Measurements from ENCODE around the gene SPRR2A. TPM values are rescaled to one million over a fixed set of nuclear protein-coding genes. Genes with fewer than 3 reads are reported as not detected.
"Not testable (repeated sequence)": the region's sequence is repeated elsewhere in the genome, so short reads cannot be mapped to it uniquely, and the experiment has no call there.

SPRR2A gene
- total RNA-seq, 1 donor, result not detected

- no peaks in the 10 kb centered on the region for H3K4me1 ChIP-seq (ENCODE audit: insufficient read depth, low read length)
- TF ChIP-seq CTCF (IDR thresholded peaks at IDR 0.05; ENCODE audit: extremely low read depth, low read depth, low read length), result no peak
- H3K79me2 ChIP-seq (ENCODE audit: insufficient read depth, low read length), result no peaks in the 10 kb centered on the region
- DNase-seq (ENCODE audit: insufficient read length, low spot score, missing footprints), result no peak
- no peaks in the 10 kb centered on the region for H3K27me3 ChIP-seq (ENCODE audit: insufficient read depth, low read length)
- no peak overlapping the region for H2AFZ ChIP-seq (ENCODE audit: low read length)
- no peak overlapping the region for H3K4me2 ChIP-seq (ENCODE audit: insufficient read depth, low read length)
- no peaks in the 10 kb centered on the region for H3K9me3 ChIP-seq (ENCODE audit: low read depth, low read length)
- H3K36me3 ChIP-seq (ENCODE audit: insufficient read depth, low read length), result no peaks in the 10 kb centered on the region
- H3K4me3 ChIP-seq (ENCODE audit: insufficient read depth, low read length), result no peak overlapping the region
- no peak overlapping the region for H3K27ac ChIP-seq (ENCODE audit: low read depth, low read length)
- no peaks in the 10 kb centered on the region for H4K20me1 ChIP-seq (ENCODE audit: insufficient read depth, low read length)
Observed at GRCh38 chr1:153024413-153024812, 32.9 kb downstream of the SPRR2A start.

GRCh38 chr1:153023109-153023508, 34.2 kb downstream of the SPRR2A start:
- Histone ChIP-seq H3K27me3 (ENCODE audit: insufficient read depth, low read length) (no peaks in the 10 kb centered on the region), H4K20me1 (ENCODE audit: insufficient read depth, low read length) (no peaks in the 10 kb centered on the region), H3K4me1 (ENCODE audit: insufficient read depth, low read length) (no peaks in the 10 kb centered on the region), H2AFZ (ENCODE audit: low read length) (no peak overlapping the region), H3K4me2 (ENCODE audit: insufficient read depth, low read length) (no peak overlapping the region), H3K9me3 (ENCODE audit: low read depth, low read length) (no peaks in the 10 kb centered on the region), H3K4me3 (ENCODE audit: insufficient read depth, low read length) (no peak overlapping the region), H3K27ac (ENCODE audit: low read depth, low read length) (no peak overlapping the region), H3K79me2 (ENCODE audit: insufficient read depth, low read length) (no peaks in the 10 kb centered on the region), H3K36me3 (ENCODE audit: insufficient read depth, low read length) (no peaks in the 10 kb centered on the region)
- no peak for TF ChIP-seq CTCF (IDR thresholded peaks at IDR 0.05; ENCODE audit: extremely low read depth, low read depth, low read length)
- DNase-seq (ENCODE audit: insufficient read length, low spot score, missing footprints), result no peak

GRCh38 chr1:153022340-153022739, 35.0 kb downstream of the SPRR2A start:
- not testable (repeated sequence) for H3K79me2 ChIP-seq (ENCODE audit: insufficient read depth, low read length); DNase-seq (ENCODE audit: insufficient read length, low spot score, missing footprints); H3K27ac ChIP-seq (ENCODE audit: low read depth, low read length); H3K4me2 ChIP-seq (ENCODE audit: insufficient read depth, low read length); H3K27me3 ChIP-seq (ENCODE audit: insufficient read depth, low read length); H2AFZ ChIP-seq (ENCODE audit: low read length); H3K4me3 ChIP-seq (ENCODE audit: insufficient read depth, low read length); H3K36me3 ChIP-seq (ENCODE audit: insufficient read depth, low read length); H3K4me1 ChIP-seq (ENCODE audit: insufficient read depth, low read length); H4K20me1 ChIP-seq (ENCODE audit: insufficient read depth, low read length); H3K9me3 ChIP-seq (ENCODE audit: low read depth, low read length)

GRCh38 chr1:153021829-153022228, 35.5 kb downstream of the SPRR2A start:
- H4K20me1 ChIP-seq (ENCODE audit: insufficient read depth, low read length); H3K4me1 ChIP-seq (ENCODE audit: insufficient read depth, low read length); H3K36me3 ChIP-seq (ENCODE audit: insufficient read depth, low read length); H3K79me2 ChIP-seq (ENCODE audit: insufficient read depth, low read length); H3K4me3 ChIP-seq (ENCODE audit: insufficient read depth, low read length); H3K4me2 ChIP-seq (ENCODE audit: insufficient read depth, low read length); DNase-seq (ENCODE audit: insufficient read length, low spot score, missing footprints); H3K27ac ChIP-seq (ENCODE audit: low read depth, low read length); H3K27me3 ChIP-seq (ENCODE audit: insufficient read depth, low read length); H3K9me3 ChIP-seq (ENCODE audit: low read depth, low read length); H2AFZ ChIP-seq (ENCODE audit: low read length): not testable (repeated sequence)

- not testable (repeated sequence) for H3K36me3 ChIP-seq (ENCODE audit: insufficient read depth, low read length); H2AFZ ChIP-seq (ENCODE audit: low read length); H3K4me3 ChIP-seq (ENCODE audit: insufficient read depth, low read length); H3K9me3 ChIP-seq (ENCODE audit: low read depth, low read length); H3K27ac ChIP-seq (ENCODE audit: low read depth, low read length); DNase-seq (ENCODE audit: insufficient read length, low spot score, missing footprints); H3K4me2 ChIP-seq (ENCODE audit: insufficient read depth, low read length); H3K79me2 ChIP-seq (ENCODE audit: insufficient read depth, low read length); H3K27me3 ChIP-seq (ENCODE audit: insufficient read depth, low read length); H3K4me1 ChIP-seq (ENCODE audit: insufficient read depth, low read length); H4K20me1 ChIP-seq (ENCODE audit: insufficient read depth, low read length)
Observed at GRCh38 chr1:153011235-153011758, 46.0 kb downstream of the SPRR2A start.

Small RNA genes within 50 kb of the gene (small RNA-seq; reads per million reads assigned to genes)
- gene AL356867.1 (not detected), gene RF00322 (not detected)

Other genes with a start within 250 kb of the SPRR2A start
- not detected in 2 replicates for gene LCE1B, start 245.5 kb downstream of the SPRR2A start, total RNA-seq
- not detected in 2 replicates for gene LCE1A, start 230.0 kb downstream of the SPRR2A start, total RNA-seq
- gene LCE6A, start 214.7 kb downstream of the SPRR2A start, total RNA-seq, result not detected in 2 replicates
- not detected in 2 replicates for gene LCE7A, start 197.5 kb downstream of the SPRR2A start, total RNA-seq
- gene SMCP, start 179.2 kb downstream of the SPRR2A start, total RNA-seq, result not detected in 2 replicates
- not detected in 2 replicates for gene IVL, start 149.0 kb downstream of the SPRR2A start, total RNA-seq
- gene SPRR5, start 110.3 kb downstream of the SPRR2A start, total RNA-seq, result not detected in 2 replicates
- gene SPRR4, start 86.9 kb downstream of the SPRR2A start, total RNA-seq, result not detected in 2 replicates
- not detected in 2 replicates for gene SPRR1A, start 73.4 kb downstream of the SPRR2A start, total RNA-seq
- not detected in 2 replicates for gene SPRR3, start 55.8 kb downstream of the SPRR2A start, total RNA-seq
- not detected in 2 replicates for gene SPRR1B, start 26.3 kb downstream of the SPRR2A start, total RNA-seq
- gene SPRR2D, start 16.4 kb downstream of the SPRR2A start, total RNA-seq, result not detected in 2 replicates
- gene SPRR2B, start 14.1 kb upstream of the SPRR2A start, total RNA-seq, result not detected in 2 replicates
- gene SPRR2E, start 37.0 kb upstream of the SPRR2A start, total RNA-seq, result not detected in 2 replicates
- gene SPRR2F, start 56.0 kb upstream of the SPRR2A start, total RNA-seq, result not detected in 2 replicates
- gene SPRR2G, start 93.4 kb upstream of the SPRR2A start, total RNA-seq, result not detected in 2 replicates
- not detected in 2 replicates for gene LELP1, start 145.9 kb upstream of the SPRR2A start, total RNA-seq
- not detected in 2 replicates for gene PRR9, start 160.1 kb upstream of the SPRR2A start, total RNA-seq
- gene LORICRIN, start 202.2 kb upstream of the SPRR2A start, total RNA-seq, result not detected in 2 replicates